Measurements from ENCODE around the gene NELFCD. TPM values are rescaled to one million over a fixed set of nuclear protein-coding genes. Genes with fewer than 3 reads are reported as not detected.
A peak's percentile ranks its signal among the peaks of the same experiment; 100 is the strongest.

The NELFCD gene
- total RNA-seq, 1 experiment from 2014 or later = 179 TPM

GRCh38 chr20:58991715-58992114, 10.7 kb downstream of the NELFCD start:
- H3K27me3 Mint-ChIP-seq (ENCODE audit: unreplicated experiment) = no peaks in the 10 kb centered on the region

GRCh38 chr20:58992911-58993310, 11.9 kb downstream of the NELFCD start:
- Mint-ChIP-seq H3K9me3 (ENCODE audit: low read depth, unreplicated experiment) (no peaks in the 10 kb centered on the region), H3K27me3 (ENCODE audit: unreplicated experiment) (no peaks in the 10 kb centered on the region), H3K36me3 (ENCODE audit: insufficient read depth, unreplicated experiment) (peaks cover 82% of the 10 kb centered on the region), H3K4me1 (ENCODE audit: low read depth, unreplicated experiment) (peaks cover 17% of the 10 kb centered on the region), H3K27ac (ENCODE audit: unreplicated experiment) (no peak overlapping the region), H3K4me3 (ENCODE audit: low read depth, unreplicated experiment) (no peak overlapping the region)
- no peak for DNase-seq
- intact Hi-C loops (cut with micrococcal nuclease; ENCODE audit: unreplicated experiment) = no loop called here
- no TSS peak for BruUV-seq (replicated peaks)
- CTCF ChIA-PET = interaction anchor here (0.9 to 1.1 kb wide), 2 partner anchors 11 to 123 kb away, joined by 3 to 5 read pairs; no protein-coding TSS in a partner anchor
- TF ChIP-seq CTCF (IDR thresholded peaks at IDR 0.05; ENCODE audit: unreplicated experiment) = no peak

More at GRCh38 chr20:58991715-58992114, 10.7 kb downstream of the NELFCD start:
- DNase-seq = no peak
- Mint-ChIP-seq H3K27ac (ENCODE audit: unreplicated experiment) (no peak overlapping the region), H3K4me1 (ENCODE audit: low read depth, unreplicated experiment) (peaks cover 17% of the 10 kb centered on the region), H3K36me3 (ENCODE audit: insufficient read depth, unreplicated experiment) (peaks cover 82% of the 10 kb centered on the region), H3K9me3 (ENCODE audit: low read depth, unreplicated experiment) (no peaks in the 10 kb centered on the region), H3K4me3 (ENCODE audit: low read depth, unreplicated experiment) (no peak overlapping the region)
- BruUV-seq (replicated peaks) = no TSS peak
- CTCF ChIA-PET = interaction anchor here (1.0 kb wide), 1 partner anchor 10 kb away, joined by 3 read pairs; no protein-coding TSS in a partner anchor
- no peak for TF ChIP-seq CTCF (IDR thresholded peaks at IDR 0.05; ENCODE audit: unreplicated experiment)
- intact Hi-C loops (cut with micrococcal nuclease; ENCODE audit: unreplicated experiment) = no loop called here

GRCh38 chr20:58993332-58994248, 12.5 kb downstream of the NELFCD start:
- intact Hi-C loops (cut with micrococcal nuclease; ENCODE audit: unreplicated experiment) = no loop called here
- Mint-ChIP-seq H3K36me3 (ENCODE audit: insufficient read depth, unreplicated experiment) (peaks cover 87% of the 10 kb centered on the region), H3K4me1 (ENCODE audit: low read depth, unreplicated experiment) (peaks cover 17% of the 10 kb centered on the region), H3K27ac (ENCODE audit: unreplicated experiment) (no peak overlapping the region), H3K9me3 (ENCODE audit: low read depth, unreplicated experiment) (no peaks in the 10 kb centered on the region), H3K27me3 (ENCODE audit: unreplicated experiment) (no peaks in the 10 kb centered on the region), H3K4me3 (ENCODE audit: low read depth, unreplicated experiment) (no peak overlapping the region)
- no TSS peak for BruUV-seq (replicated peaks)
- DNase-seq = no peak
- CTCF ChIA-PET = interaction anchor here (0.6 to 1.1 kb wide), 3 partner anchors 11 to 123 kb away, joined by 3 to 7 read pairs (median 5); no protein-coding TSS in a partner anchor
- no peak for TF ChIP-seq CTCF (IDR thresholded peaks at IDR 0.05; ENCODE audit: unreplicated experiment)

GRCh38 chr20:58994390-58995159, 13.5 kb downstream of the NELFCD start:
- H3K27me3 Mint-ChIP-seq (ENCODE audit: unreplicated experiment) = no peaks in the 10 kb centered on the region
- H3K9me3 Mint-ChIP-seq (ENCODE audit: low read depth, unreplicated experiment) = no peaks in the 10 kb centered on the region
- H3K4me3 Mint-ChIP-seq (ENCODE audit: low read depth, unreplicated experiment) = no peak overlapping the region
- intact Hi-C loops (cut with micrococcal nuclease; ENCODE audit: unreplicated experiment) = no loop called here
- TF ChIP-seq CTCF (IDR thresholded peaks at IDR 0.05; ENCODE audit: unreplicated experiment) = no peak
- H3K27ac Mint-ChIP-seq (ENCODE audit: unreplicated experiment) = no peak overlapping the region
- H3K36me3 Mint-ChIP-seq (ENCODE audit: insufficient read depth, unreplicated experiment) = peaks cover 86% of the 10 kb centered on the region
- TSS peak; percentile 22 for BruUV-seq (replicated peaks)
- no peak for DNase-seq
- CTCF ChIA-PET = interaction anchor here (0.6 kb wide), 1 partner anchor 12 kb away, joined by 7 read pairs; no protein-coding TSS in a partner anchor
- H3K4me1 Mint-ChIP-seq (ENCODE audit: low read depth, unreplicated experiment) = peaks cover 17% of the 10 kb centered on the region

Data from Calu3 (cell line).